Hippocampal formation (tissue), 2 donors: ENCODE data around the gene LGR6.
"Not testable (repeated sequence)": the region's sequence is repeated elsewhere in the genome, so short reads cannot be mapped to it uniquely, and the experiment has no call there.

Experiments used
- DNase-seq, 2 donors: peaks; one replicate each; lab custom pipeline; 2025; lab: John Stamatoyannopoulos, UW

Gene LGR6

GRCh38 chr1:202329891-202330290 lies 136.3 kb downstream of the LGR6 start:
- DNase-seq: no peak

GRCh38 chr1:202333861-202334260 lies 140.3 kb downstream of the LGR6 start:
- no peak for DNase-seq

- peak in 1 of 2 donors; percentile 63 for DNase-seq
Observed at GRCh38 chr1:202343652-202344349, 150.2 kb downstream of the LGR6 start.

GRCh38 chr1:202348005-202348508 lies 154.5 kb downstream of the LGR6 start:
- DNase-seq: no peak

GRCh38 chr1:202348509-202349205 lies 155.1 kb downstream of the LGR6 start, which contains the start of gene PPP1R12B:
PPP1R12B (plus strand) TSS chr1:202348699; CDS start chr1:202348852, 153 bp downstream.
- peak; percentile 98 to 100 for DNase-seq

DNA sequence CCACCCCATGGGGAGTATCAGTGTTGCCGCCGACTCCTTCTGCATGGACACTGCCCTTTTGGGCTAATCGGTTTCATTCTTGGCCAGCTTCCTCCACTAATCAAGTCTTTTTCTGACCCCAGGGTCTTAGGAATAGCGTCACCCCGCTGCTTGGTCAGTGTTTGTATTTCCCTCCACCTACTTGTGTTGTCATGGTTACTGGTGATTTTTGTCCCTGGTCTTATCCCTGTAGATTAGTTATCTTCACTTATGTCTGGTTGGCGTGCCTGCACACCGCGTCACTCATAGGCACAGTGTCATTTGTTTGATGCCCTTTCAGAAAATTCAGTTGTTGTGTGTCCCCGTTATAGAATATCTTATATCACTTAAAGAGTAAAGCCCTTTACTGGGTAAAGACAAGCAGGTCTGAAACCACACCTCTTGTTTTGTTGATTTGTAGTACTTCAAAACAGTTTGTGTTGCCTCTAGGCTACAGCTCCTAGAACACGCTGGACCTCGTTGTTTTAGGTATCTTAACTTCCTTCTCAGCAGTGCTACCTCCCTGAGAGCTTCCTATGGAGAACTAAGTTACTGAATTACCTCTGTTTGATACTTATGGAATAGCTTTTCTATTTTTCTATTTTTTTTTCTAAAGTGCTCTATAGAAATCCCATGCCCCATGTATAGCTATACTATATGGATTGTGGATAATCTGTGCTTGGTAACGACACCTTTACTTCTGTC lies 155.8 kb downstream of the LGR6 start:
- DNase-seq: no peak

GRCh38 chr1:202351725-202352124 lies 158.1 kb downstream of the LGR6 start:
- DNase-seq: no peak

GRCh38 chr1:202352583-202353197 lies 159.1 kb downstream of the LGR6 start:
- DNase-seq: not testable (repeated sequence)

DNA sequence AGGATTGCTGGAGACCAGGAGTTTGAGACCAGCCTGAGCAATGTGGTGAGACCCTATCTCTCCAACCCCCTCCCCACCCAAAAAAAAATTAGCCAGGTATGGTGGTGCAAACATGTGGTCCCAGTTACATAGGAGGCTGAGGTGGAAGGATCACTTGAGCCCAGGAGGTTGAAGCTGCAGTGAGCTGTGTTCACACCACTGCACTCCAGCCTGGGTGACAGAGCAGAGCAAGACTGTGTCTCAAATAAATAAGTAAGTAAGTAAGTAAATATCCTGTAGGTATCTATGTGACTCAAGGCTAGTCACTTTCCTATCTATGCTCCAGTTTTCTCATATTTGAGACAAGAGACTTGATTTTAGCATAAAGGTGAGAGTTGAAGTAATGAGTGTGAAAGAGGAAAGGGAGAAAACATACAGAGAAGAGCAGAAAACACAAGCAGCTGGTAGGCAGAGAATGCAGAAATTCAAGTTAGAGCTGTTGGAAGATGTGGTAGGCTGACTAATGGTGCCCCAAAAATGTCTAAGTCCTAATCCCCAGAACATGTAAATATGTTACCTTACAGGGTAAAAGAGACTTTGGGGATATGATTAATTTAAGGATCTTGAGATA lies 162.4 kb downstream of the LGR6 start:
- no peak for DNase-seq

DNA sequence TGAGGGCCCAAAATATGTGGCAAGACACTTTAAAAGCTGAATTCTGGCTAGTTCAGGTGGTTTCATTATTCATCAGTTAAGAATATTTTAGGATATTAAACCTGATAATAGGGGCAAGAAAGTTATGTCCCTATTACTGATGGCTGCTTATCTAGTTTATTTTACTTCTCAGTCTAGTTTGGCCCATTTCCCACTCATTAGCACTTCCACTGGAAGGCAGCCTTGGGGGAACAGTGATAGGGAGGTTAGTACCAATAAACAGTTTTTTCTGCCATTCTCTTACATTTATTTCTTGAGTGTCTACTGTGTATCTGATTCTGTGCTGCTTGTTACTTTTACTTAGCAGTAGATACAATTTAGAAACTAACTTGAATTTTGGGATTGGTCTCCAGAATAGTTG lies 163.9 kb downstream of the LGR6 start:
- DNase-seq: no peak

GRCh38 chr1:202361224-202361623 lies 167.6 kb downstream of the LGR6 start:
- no peak for DNase-seq

DNA sequence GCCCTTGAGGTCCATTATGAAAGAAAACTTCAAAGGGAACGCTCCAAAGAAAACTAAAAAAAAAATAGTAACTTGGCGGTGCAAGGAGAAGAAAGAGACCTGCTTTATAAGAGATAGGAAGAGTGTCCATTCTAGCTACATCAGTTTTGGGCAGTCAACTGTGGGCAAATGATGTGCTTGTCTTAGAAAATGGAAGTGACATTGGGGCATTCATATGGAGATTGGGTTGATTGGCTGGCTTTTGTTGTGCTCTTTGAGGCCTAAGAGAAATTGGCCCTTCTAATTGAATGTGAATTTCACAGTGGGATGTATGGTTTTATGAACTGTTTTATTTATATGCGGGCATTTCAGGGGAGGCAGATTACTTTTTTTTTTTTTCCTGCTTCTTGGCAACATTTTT lies 168.1 kb downstream of the LGR6 start:
- DNase-seq: no peak

DNA sequence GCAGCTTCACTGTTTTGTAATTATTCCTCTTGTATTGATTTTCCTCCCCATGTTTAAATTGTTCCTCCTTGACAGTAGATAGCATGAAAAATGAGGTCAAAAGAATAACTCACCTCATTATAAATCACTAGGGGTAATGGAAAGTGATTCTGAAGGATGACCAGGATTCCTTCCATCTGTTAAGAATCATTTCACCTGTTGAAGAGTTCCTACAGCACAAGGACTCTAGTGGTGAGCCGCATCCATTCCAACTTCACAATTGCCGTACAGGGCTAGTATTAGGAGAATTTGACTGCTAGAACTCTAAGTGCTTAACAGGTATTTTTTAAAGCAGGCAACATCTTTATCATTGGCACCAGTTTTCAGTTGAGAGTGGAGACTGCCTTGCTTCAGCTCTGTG lies 168.6 kb downstream of the LGR6 start:
- no peak for DNase-seq

- no peak for DNase-seq
Observed at GRCh38 chr1:202365092-202365815, 171.7 kb downstream of the LGR6 start.

GRCh38 chr1:202367271-202367670 lies 173.7 kb downstream of the LGR6 start:
- peak in 1 of 2 donors; percentile 8 for DNase-seq
